ENCODE data around the gene KLHL13.
"Not testable (repeated sequence)": the region's sequence is repeated elsewhere in the genome, so short reads cannot be mapped to it uniquely, and the experiment has no call there.

Gene KLHL13

DNA sequence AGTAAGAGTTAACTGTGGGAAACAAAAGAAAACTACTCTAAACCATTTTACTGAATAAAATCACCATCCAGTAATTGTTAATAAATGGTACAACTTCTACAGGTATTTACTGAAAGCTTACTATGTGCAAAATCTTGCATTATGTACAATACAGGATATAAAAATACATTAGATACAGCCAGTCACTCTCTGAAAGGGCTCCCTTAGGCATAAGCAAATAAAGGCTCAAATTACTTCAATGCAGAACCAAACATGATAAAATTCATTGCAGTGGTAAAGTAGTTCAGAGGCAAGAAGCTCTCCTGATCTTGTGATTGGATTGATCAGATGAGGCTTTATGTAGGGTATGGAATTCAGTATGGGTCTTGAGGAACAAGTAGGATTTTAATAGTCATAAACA lies 100.2 kb downstream of the KLHL13 start:
- TF ChIP-seq, protein P1, sequence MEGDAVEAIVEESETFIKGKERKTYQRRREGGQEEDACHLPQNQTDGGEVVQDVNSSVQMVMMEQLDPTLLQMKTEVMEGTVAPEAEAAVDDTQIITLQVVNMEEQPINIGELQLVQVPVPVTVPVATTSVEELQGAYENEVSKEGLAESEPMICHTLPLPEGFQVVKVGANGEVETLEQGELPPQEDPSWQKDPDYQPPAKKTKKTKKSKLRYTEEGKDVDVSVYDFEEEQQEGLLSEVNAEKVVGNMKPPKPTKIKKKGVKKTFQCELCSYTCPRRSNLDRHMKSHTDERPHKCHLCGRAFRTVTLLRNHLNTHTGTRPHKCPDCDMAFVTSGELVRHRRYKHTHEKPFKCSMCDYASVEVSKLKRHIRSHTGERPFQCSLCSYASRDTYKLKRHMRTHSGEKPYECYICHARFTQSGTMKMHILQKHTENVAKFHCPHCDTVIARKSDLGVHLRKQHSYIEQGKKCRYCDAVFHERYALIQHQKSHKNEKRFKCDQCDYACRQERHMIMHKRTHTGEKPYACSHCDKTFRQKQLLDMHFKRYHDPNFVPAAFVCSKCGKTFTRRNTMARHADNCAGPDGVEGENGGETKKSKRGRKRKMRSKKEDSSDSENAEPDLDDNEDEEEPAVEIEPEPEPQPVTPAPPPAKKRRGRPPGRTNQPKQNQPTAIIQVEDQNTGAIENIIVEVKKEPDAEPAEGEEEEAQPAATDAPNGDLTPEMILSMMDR (IDR thresholded peaks at IDR 0.05): no peak
- TF ChIP-seq ZFX (IDR thresholded peaks at IDR 0.05; ENCODE audit: borderline replicate concordance): no peak
- peak overlapping the region; percentile 15; the same call in 1 of the 2 replicates for H3K27ac ChIP-seq

DNA sequence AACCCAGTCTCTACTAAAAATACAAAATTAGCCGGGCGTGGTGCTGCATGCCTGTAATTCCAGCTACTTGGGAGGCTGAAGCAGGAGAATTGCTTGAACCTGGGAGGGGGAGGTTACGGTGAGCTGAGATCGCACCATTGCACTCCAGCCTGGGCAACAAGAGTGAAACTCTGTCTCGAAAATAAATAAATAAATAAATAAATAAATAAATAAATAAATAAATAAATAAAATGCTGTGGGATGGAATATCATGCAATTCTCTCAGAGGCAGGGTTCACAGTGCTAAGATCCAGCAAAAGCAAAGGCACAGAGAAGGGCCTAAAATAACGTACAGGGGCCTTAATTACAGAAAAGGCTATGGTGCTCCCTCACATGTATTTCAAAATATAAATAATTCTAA lies 114.2 kb downstream of the KLHL13 start:
- not testable (repeated sequence) for H3K27ac ChIP-seq

DNA sequence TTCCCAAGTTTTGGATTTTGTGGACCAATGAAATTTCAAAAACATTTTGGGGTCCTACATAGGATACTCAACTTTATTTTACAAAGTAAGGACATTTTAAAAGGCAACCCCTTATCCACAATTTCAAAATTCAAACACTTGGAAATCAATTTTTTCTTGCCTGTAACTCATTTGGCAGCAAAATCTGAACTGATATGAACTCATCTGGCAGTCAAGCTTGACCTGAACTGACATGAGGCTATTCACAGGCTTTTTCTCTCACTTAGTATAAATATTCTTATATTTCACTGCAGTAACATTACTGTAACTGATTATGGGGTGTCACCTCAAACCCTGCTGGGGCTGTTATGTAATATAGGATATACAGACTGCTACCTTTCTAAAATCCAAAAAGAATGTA lies 116.1 kb downstream of the KLHL13 start:
- TF ChIP-seq, protein P1 (IDR thresholded peaks at IDR 0.05): no peak

GRCh38 chrX:117998171-117998570 lies 118.4 kb downstream of the KLHL13 start:
- no peak for TF ChIP-seq ZFX (IDR thresholded peaks at IDR 0.05; ENCODE audit: borderline replicate concordance)
- TF ChIP-seq, protein P1 (IDR thresholded peaks at IDR 0.05): no peak
- H3K27ac ChIP-seq: no peak overlapping the region

More for the DNA sequence above, 116.1 kb downstream of the KLHL13 start:
- H3K27ac ChIP-seq: no peak overlapping the region

DNA sequence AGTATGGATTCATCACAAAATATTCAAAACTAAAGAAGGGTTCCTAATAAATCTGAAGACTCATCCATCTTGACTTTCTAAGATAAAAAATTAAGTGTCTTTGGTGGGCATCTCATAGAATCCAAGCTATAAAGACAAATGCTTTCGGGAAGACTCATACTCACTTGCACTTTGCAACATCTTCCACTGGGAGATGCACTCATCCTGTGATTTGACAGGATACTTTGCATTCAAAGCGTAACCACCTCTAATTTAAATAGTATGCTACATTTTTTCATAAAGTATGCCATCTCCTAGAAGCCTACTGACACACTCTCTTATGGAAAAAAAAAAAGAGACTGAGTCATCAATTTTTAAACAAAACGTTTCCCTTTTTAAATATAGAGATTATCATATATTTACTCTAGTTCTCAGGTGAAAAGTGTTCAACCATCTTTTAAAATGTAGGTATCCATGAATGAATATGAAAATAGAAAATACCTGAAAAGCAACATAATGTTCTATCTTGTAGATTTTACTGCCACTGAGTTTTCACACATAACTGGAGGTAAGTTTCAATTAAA lies 119.6 kb downstream of the KLHL13 start:
- no peak overlapping the region for H3K27ac ChIP-seq
- no peak for TF ChIP-seq ZFX (IDR thresholded peaks at IDR 0.05; ENCODE audit: borderline replicate concordance)
- TF ChIP-seq, protein P1 (IDR thresholded peaks at IDR 0.05): peak; percentile 42

- TF ChIP-seq ZFX (IDR thresholded peaks at IDR 0.05; ENCODE audit: borderline replicate concordance): no peak
- TF ChIP-seq, protein P1 (IDR thresholded peaks at IDR 0.05): no peak
- H3K27ac ChIP-seq: no peak overlapping the region
These were observed 120.2 kb downstream of the KLHL13 start for GRCh38 chrX:117996408-117996807.

DNA sequence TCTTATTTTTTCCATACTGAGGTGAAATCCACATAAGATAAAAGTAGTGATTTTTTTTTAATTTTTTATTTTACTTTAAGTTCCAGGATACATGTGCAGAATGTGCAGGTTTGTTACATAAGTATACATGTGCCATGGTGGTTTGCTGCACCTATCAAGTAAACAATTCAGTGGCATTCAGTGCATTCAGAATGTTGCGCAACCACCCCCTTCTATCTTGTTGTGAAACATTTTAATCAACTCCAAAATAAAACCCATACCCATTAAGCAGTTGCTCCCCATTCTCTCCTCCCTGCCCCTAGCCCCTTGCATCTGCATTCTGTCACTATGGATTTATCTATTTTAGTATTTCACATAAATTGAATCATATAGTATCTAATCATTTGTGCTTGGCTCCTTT lies 121.2 kb downstream of the KLHL13 start:
- no peak overlapping the region for H3K27ac ChIP-seq
- TF ChIP-seq, protein P1 (IDR thresholded peaks at IDR 0.05): no peak
- TF ChIP-seq ZFX (IDR thresholded peaks at IDR 0.05; ENCODE audit: borderline replicate concordance): no peak

- TF ChIP-seq, protein P1 (IDR thresholded peaks at IDR 0.05): no peak
- no peak for TF ChIP-seq ZFX (IDR thresholded peaks at IDR 0.05; ENCODE audit: borderline replicate concordance)
- no peak overlapping the region for H3K27ac ChIP-seq
These were observed 124.4 kb downstream of the KLHL13 start for GRCh38 chrX:117992192-117992723.
